GM12892 (cell line): ENCODE measurements around the gene PRMT2.

Source experiments
- POLR2A ChIP-seq: IDR thresholded peaks from 2 replicates; pipeline ENCODE4 v1.6.1; 2011; ENCODE audit warnings: low read depth, low read length, control low read depth
- POLR2AphosphoS5 ChIP-seq: IDR thresholded peaks from 2 replicates; pipeline ENCODE4 v1.6.1; 2011; ENCODE audit warnings: low read depth, low read length, control low read depth
- TAF1 ChIP-seq: IDR thresholded peaks from 2 replicates; pipeline ENCODE4 v1.6.1; 2011; ENCODE audit warnings: low read depth, mild to moderate bottlenecking, control low read depth, low read length, borderline replicate concordance

DNA sequence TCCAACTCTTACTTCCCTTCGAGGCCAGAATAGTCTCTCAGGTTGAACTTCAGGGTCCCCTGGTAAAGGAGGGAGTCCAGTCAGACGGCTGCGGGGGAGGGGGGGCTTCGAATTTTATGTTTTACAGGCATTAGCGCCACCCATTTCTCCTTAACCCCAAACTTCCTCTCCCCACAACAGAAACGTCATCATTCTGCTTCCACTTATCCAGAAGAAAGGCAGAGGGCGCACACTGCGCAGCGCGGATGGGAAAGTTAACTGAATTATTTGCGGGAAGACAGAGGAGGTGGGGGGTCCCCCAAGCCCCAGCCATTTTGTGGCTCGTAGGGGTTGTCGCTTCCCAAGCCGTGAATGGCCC lies 529 bp upstream of the PRMT2 start:
- TF ChIP-seq POLR2AphosphoS5: no peak
- TF ChIP-seq POLR2A: no peak
- TF ChIP-seq TAF1: no peak; the same call in 1 of the 2 replicates
